OCI-LY1 (cell line): ENCODE measurements around the gene PBX1.

Source experiments
- CTCF ChIP-seq: fragments of 200-600 bp; sonication (generic), shearing (Covaris generic); IDR thresholded peaks from 2 replicates; pipeline ENCODE4 v1.5.1; 2017; ENCODE audit warnings: mild to moderate bottlenecking, antibody characterized with exemption, low read length, moderate library complexity, mixed read lengths
- EZH2 ChIP-seq: fragments of 200-600 bp; sonication (generic), shearing (Covaris generic); IDR thresholded peaks from 2 replicates; pipeline ENCODE4 v1.8.0; 2017; ENCODE audit warnings: borderline replicate concordance, mixed run types, mild to moderate bottlenecking, antibody characterized with exemption, low read length, moderate library complexity, mixed read lengths

DNA sequence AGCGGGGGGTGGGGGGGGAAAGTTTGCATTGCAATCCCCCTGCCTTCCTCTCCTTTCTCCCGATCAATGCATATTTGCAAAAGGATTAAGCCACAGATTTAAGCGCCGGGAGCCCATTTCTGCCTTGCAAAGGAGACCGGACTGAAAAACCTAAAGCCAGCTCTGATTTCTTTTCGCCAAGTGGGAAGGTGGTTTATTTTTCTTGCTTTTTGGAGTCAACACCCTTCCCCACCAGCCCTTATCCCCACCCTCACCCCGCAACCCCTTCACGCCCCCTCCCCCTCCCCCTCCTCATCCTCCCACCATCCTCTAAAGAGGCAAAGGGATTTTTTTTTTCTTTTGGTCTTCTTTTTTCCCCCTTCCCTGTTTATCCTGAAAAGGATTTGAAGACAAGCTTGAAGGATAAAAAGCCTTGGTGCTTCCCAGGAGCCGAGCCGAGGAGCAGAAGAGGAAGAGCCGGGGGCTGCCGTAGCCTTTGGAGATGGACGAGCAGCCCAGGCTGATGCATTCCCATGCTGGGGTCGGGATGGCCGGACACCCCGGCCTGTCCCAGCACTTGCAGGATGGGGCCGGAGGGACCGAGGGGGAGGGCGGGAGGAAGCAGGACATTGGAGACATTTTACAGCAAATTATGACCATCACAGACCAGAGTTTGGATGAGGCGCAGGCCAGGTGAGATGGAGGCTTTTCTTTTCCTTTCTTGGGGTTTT, 513 bp downstream of the PBX1 start:
- TF ChIP-seq CTCF = no peak
- no peak for TF ChIP-seq EZH2
